ENCODE results near the gene PTOV1.

- no peak for TF ChIP-seq EP300 (IDR thresholded peaks at IDR 0.05; ENCODE audit: borderline replicate concordance)
- TF ChIP-seq TEAD4 (IDR thresholded peaks at IDR 0.05): no peak
- 0 out of 2 replicates have a peak, but pooled peaks have one; percentile 31 for TF ChIP-seq TCF12 (IDR thresholded peaks at IDR 0.05; ENCODE audit: low read depth)
- TF ChIP-seq, protein P1, sequence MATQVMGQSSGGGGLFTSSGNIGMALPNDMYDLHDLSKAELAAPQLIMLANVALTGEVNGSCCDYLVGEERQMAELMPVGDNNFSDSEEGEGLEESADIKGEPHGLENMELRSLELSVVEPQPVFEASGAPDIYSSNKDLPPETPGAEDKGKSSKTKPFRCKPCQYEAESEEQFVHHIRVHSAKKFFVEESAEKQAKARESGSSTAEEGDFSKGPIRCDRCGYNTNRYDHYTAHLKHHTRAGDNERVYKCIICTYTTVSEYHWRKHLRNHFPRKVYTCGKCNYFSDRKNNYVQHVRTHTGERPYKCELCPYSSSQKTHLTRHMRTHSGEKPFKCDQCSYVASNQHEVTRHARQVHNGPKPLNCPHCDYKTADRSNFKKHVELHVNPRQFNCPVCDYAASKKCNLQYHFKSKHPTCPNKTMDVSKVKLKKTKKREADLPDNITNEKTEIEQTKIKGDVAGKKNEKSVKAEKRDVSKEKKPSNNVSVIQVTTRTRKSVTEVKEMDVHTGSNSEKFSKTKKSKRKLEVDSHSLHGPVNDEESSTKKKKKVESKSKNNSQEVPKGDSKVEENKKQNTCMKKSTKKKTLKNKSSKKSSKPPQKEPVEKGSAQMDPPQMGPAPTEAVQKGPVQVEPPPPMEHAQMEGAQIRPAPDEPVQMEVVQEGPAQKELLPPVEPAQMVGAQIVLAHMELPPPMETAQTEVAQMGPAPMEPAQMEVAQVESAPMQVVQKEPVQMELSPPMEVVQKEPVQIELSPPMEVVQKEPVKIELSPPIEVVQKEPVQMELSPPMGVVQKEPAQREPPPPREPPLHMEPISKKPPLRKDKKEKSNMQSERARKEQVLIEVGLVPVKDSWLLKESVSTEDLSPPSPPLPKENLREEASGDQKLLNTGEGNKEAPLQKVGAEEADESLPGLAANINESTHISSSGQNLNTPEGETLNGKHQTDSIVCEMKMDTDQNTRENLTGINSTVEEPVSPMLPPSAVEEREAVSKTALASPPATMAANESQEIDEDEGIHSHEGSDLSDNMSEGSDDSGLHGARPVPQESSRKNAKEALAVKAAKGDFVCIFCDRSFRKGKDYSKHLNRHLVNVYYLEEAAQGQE (IDR thresholded peaks at IDR 0.05; ENCODE audit: low read depth): no peak
- no peak for TF ChIP-seq TAF1 (IDR thresholded peaks at IDR 0.05; ENCODE audit: low read depth)
- TF ChIP-seq, protein P2, sequence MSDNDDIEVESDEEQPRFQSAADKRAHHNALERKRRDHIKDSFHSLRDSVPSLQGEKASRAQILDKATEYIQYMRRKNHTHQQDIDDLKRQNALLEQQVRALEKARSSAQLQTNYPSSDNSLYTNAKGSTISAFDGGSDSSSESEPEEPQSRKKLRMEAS (IDR thresholded peaks at IDR 0.05): peak; percentile 84; the same call in 1 of the 2 replicates
- no peak for TF ChIP-seq YY1 (IDR thresholded peaks at IDR 0.05; ENCODE audit: low read depth)
- TF ChIP-seq FOXM1 (IDR thresholded peaks at IDR 0.05; ENCODE audit: borderline replicate concordance, low read depth): no peak
- no peak for TF ChIP-seq RAD21 (IDR thresholded peaks at IDR 0.05; ENCODE audit: low read depth)
- TF ChIP-seq EGR1 (IDR thresholded peaks at IDR 0.05): 0 out of 2 replicates have a peak, but pooled peaks have one; percentile 5
- TF ChIP-seq, protein P3, sequence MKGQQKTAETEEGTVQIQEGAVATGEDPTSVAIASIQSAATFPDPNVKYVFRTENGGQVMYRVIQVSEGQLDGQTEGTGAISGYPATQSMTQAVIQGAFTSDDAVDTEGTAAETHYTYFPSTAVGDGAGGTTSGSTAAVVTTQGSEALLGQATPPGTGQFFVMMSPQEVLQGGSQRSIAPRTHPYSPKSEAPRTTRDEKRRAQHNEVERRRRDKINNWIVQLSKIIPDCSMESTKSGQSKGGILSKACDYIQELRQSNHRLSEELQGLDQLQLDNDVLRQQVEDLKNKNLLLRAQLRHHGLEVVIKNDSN (IDR thresholded peaks at IDR 0.05): no peak
- no peak for TF ChIP-seq CREB1 (IDR thresholded peaks at IDR 0.05; ENCODE audit: low read depth)
- TF ChIP-seq CEBPB (IDR thresholded peaks at IDR 0.05): no peak
Observed at GRCh38 chr19:49890349-49891311, 39.7 kb downstream of the PTOV1 start.
